Breast epithelium (tissue), 4 donors: Measurements from ENCODE around the gene TMEM123. TPM values are rescaled to one million over a fixed set of nuclear protein-coding genes. Genes with fewer than 3 reads are reported as not detected.
A peak's percentile ranks its signal among the peaks of the same experiment; 100 is the strongest.

Experiments used
- DNase-seq, 2 donors: peaks; one replicate each; pipeline ENCODE4 v3.0.0-alpha.2; 2019; ENCODE audit warnings: low spot score in 2 of 2
- H3K27ac ChIP-seq, 2 donors: fragments of 200-600 bp; sonication (generic) in 1 of 2; one replicate each; pipeline ENCODE4 v1.5.1; 2016 to 2019; ENCODE audit warnings: mild to moderate bottlenecking in 1 of 2
- H3K27me3 ChIP-seq, 2 donors: fragments of 200-600 bp; sonication (generic) in 1 of 2; one replicate each; pipeline versions ENCODE4 v1.5.1 to v1.6.0; 2017 to 2019; ENCODE audit warnings: control low read depth in 1 of 2, mild to moderate bottlenecking in 1 of 2
- H3K36me3 ChIP-seq: fragments of 200-600 bp; one replicate; pipeline ENCODE4 v1.5.1; 2019
- H3K4me1 ChIP-seq, 2 donors: fragments of 200-600 bp; sonication (generic); one replicate each; pipeline ENCODE4 v1.5.1; 2016 to 2019; ENCODE audit warnings: control low read depth in 1 of 2
- H3K4me3 ChIP-seq, 3 donors: fragments of 200-600 bp; sonication (generic); 1 replicate in 2 of 3; 2 replicates in 1 of 3; pipeline ENCODE4 v1.5.1; 2016 to 2019; ENCODE audit warnings: mild to moderate bottlenecking in 3 of 3, moderate library complexity in 2 of 3
- H3K9me3 ChIP-seq, 2 donors: fragments of 200-600 bp; sonication (generic) in 1 of 2; one replicate each; pipeline ENCODE4 v1.5.1; 2016 to 2019; ENCODE audit warnings: control low read depth in 1 of 2
- CTCF ChIP-seq, 3 donors: fragments of 450-650 bp; IDR thresholded peaks; one replicate each; pipeline ENCODE4 v1.5.1; 2016 to 2017; ENCODE audit warnings: antibody characterized with exemption in 3 of 3, mild to moderate bottlenecking in 3 of 3, moderate library complexity in 3 of 3
- POLR2A ChIP-seq: fragments of 450-650 bp; IDR thresholded peaks from one replicate; pipeline ENCODE4 v1.6.1; 2016; ENCODE audit warnings: antibody characterized with exemption, mild to moderate bottlenecking, moderate library complexity
- POLR2AphosphoS5 ChIP-seq, 3 donors: sonication (generic); formaldehyde crosslinking; IDR thresholded peaks; one replicate each; pipeline ENCODE4 v1.6.1; 2017; ENCODE audit warnings: antibody characterized with exemption in 3 of 3
- intact Hi-C: fragments of 100-400 bp; cut with DNase I; formaldehyde crosslinking; loops from one replicate; pipeline ENCODE4 v1.15.1; 2023; ENCODE audit warnings: low total_unique reads
- total RNA-seq, 3 donors: library from RNA; depleted of rRNA; stranded (reverse); fragments of >200 nt; gene quantifications; one replicate each; pipeline ENCODE4 v1.1.0, GENCODE V29; 2016

TMEM123 gene
- total RNA-seq, 3 donors from 2014 or later = 74.6 to 307 (median 167) TPM

GRCh38 chr11:102495161-102496042, 42.8 kb upstream of the TMEM123 start:
- Histone ChIP-seq H3K27me3 (no peaks in the 10 kb centered on the region), H3K4me1 (peaks cover 0 to 4% of the 10 kb centered on the region in 2 donors), H3K27ac (no peak overlapping the region), H3K36me3 (no peaks in the 10 kb centered on the region), H3K4me3 (no peak overlapping the region), H3K9me3 (no peaks in the 10 kb centered on the region)
- TF ChIP-seq CTCF (IDR thresholded peaks at IDR 0.05) (peak; percentile 69 to 84 (median 78)), POLR2AphosphoS5 (IDR thresholded peaks at IDR 0.05) (no peak), POLR2A (no peak)
- no peak for DNase-seq
- intact Hi-C loops = loop anchor here (10.0 kb wide), 1 partner anchor 1239 kb away; no protein-coding TSS in a partner anchor

- DNase-seq = no peak
- H3K36me3 ChIP-seq = no peaks in the 10 kb centered on the region
- intact Hi-C loops = loop anchor here (10.0 kb wide), 1 partner anchor 1241 kb away; no protein-coding TSS in a partner anchor
- no peak overlapping the region for H3K27ac ChIP-seq
- no peaks in the 10 kb centered on the region for H3K9me3 ChIP-seq
- no peaks in the 10 kb centered on the region for H3K27me3 ChIP-seq
- TF ChIP-seq POLR2A = no peak
- no peak for TF ChIP-seq POLR2AphosphoS5 (IDR thresholded peaks at IDR 0.05)
- no peak for TF ChIP-seq CTCF (IDR thresholded peaks at IDR 0.05)
- no peak overlapping the region for H3K4me3 ChIP-seq
- peaks cover 0 to 4% of the 10 kb centered on the region in 2 donors for H3K4me1 ChIP-seq
Observed at GRCh38 chr11:102494216-102494615, 41.7 kb upstream of the TMEM123 start.

GRCh38 chr11:102493524-102493923, 41.0 kb upstream of the TMEM123 start:
- Histone ChIP-seq H3K4me3 (no peak overlapping the region), H3K27me3 (no peaks in the 10 kb centered on the region), H3K4me1 (peaks cover 0 to 4% of the 10 kb centered on the region in 2 donors), H3K27ac (no peak overlapping the region), H3K9me3 (no peaks in the 10 kb centered on the region), H3K36me3 (no peaks in the 10 kb centered on the region)
- intact Hi-C loops = loop anchor here (10.0 kb wide), 1 partner anchor 1241 kb away; no protein-coding TSS in a partner anchor
- no peak for TF ChIP-seq POLR2AphosphoS5 (IDR thresholded peaks at IDR 0.05)
- TF ChIP-seq CTCF (IDR thresholded peaks at IDR 0.05) = no peak
- TF ChIP-seq POLR2A = no peak
- no peak for DNase-seq

GRCh38 chr11:102491969-102492368, 39.4 kb upstream of the TMEM123 start:
- Histone ChIP-seq H3K4me3 (no peak overlapping the region), H3K36me3 (no peaks in the 10 kb centered on the region), H3K27me3 (no peaks in the 10 kb centered on the region), H3K27ac (no peak overlapping the region), H3K9me3 (no peaks in the 10 kb centered on the region), H3K4me1 (peaks cover 0 to 4% of the 10 kb centered on the region in 2 donors)
- intact Hi-C loops = loop anchor here (10.0 kb wide), 1 partner anchor 1243 kb away; no protein-coding TSS in a partner anchor
- DNase-seq = no peak
- TF ChIP-seq POLR2A (no peak), CTCF (IDR thresholded peaks at IDR 0.05) (no peak), POLR2AphosphoS5 (IDR thresholded peaks at IDR 0.05) (no peak)
